HS-27A (cell line): ENCODE measurements around the gene STXBP5L.
"Not testable (repeated sequence)": the region's sequence is repeated elsewhere in the genome, so short reads cannot be mapped to it uniquely, and the experiment has no call there.

Experiments
- DNase-seq: peaks from one replicate; pipeline ENCODE4 v3.0.0-alpha.2; 2012; ENCODE audit warnings: low read depth, missing footprints

STXBP5L gene

DNA sequence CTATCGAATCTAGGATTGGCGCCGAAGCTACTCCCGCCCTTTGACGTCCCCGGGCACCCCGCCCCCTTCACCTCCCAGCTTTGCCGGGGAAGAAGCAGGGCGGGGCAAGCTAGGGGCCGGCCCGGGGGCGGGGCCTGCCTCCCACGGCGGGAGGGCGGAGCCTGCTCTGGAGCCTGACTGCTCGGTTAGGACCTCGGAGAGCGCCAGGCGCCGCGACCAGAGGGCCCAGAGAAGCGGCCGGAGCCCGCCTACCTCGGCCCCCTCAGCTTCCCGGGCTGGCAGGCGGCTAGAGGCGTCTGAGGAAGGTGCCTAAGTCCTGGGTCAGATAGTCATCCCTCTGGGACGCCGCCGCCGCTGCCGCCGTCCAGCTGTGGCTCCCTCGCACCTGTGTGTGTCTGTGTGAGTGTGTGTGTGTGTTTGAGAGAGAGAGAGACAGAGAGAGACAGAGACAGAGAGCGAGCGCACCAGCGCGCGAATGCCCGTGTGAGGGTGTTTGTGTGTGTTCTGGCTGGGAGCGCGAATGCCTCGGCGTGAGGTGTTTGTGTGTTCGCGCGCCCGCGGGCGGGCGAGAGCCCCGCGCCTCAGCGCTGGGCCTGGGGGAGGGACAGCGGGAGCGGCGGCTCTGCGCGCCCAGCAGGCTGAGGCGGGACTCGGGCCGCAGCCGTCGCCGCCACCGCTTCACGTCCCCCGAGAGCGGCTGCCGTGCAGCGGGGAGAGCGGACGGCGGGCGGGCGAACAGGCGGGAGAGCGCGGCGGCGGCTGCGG, at the start of gene STXBP5L:
STXBP5L (plus strand) TSS at position 176 of the 765 bp plus-strand sequence. CDS start 1,374 bp downstream, outside the sequence.
- no peak for DNase-seq

- no peak for DNase-seq
Observed at GRCh38 chr3:120858521-120858920, 49.5 kb upstream of the STXBP5L start.

GRCh38 chr3:120864541-120864940, 43.5 kb upstream of the STXBP5L start:
- DNase-seq: no peak

DNA sequence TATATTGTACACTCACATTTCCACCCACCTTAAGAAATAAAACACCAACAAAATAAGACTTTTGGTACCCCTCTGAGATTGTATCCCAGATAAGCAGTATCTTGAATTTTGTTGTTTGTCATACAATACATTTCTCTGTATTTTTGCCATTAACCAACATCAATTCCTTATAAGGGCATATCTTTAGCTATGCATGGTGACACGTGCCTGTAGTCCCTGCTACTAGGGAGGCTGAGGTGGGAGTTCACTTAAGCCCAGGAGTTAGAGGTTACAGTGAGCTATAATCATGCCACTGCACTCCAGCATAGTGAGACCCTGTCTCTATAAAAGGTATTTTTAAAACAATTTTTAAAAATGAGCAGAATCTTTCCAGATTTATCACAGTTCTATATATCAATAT, 32.5 kb upstream of the STXBP5L start:
- no peak for DNase-seq

- DNase-seq: no peak
Observed at GRCh38 chr3:120875989-120876388, 32.0 kb upstream of the STXBP5L start.

- no peak for DNase-seq
Observed at GRCh38 chr3:120879411-120879810, 28.6 kb upstream of the STXBP5L start.

- no peak for DNase-seq
Observed at GRCh38 chr3:120892921-120893320, 15.1 kb upstream of the STXBP5L start.

DNA sequence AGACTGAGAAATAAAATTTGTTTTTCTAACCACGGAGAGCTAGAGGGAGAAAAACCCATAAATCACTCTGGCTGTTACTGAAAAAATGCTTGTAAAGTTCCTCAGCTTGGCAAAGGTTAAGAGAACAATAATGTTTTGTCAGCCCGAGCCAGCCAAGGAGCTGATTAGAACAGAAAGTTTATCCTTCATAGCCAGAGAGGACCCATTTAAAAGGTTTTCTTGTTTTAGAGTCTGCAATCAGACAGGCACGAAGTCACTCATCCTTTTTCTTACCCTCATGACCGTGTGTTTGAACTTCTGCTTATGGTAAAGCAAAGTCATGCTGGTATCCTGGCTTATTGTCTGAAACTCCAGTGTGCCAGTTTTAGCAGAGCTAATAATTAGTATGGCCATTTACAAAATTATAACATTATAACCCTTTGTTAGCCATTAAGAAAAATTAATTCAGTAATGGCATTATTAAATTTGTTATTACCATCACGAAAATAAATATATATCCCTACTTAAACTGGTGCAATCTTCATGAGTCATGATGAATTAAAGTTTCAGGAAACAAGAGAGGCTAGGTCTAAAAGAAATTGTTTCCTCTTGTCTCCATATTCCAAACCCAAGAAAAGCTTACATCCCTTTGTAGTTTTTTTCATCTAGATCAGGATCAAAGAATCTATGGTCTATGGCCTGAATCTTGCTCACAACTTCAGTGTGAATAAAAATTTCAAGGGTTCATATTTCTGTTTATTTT, 13.5 kb upstream of the STXBP5L start:
- DNase-seq: no peak

DNA sequence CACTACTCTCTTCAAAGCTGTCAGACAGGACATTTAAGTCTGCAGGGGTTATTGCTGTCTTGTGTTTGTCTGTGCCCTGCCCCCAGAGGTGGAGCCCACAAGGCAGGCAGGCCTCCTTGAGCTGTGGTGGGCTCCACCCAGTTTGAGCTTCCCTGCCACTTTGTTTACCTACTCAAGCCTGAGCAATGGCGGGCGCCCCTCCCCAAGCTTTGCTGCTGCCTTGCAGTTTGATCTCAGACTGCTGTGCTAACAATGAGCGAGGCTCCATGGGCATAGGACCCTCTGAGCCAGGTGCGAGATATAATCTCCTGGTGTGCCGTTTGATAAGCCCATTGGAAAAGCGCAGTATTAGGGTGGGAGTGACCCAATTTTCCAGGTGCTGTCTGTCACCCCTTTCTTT, 6.3 kb upstream of the STXBP5L start:
- DNase-seq: not testable (repeated sequence)

GRCh38 chr3:120903221-120903620, 4.8 kb upstream of the STXBP5L start:
- no peak for DNase-seq

DNA sequence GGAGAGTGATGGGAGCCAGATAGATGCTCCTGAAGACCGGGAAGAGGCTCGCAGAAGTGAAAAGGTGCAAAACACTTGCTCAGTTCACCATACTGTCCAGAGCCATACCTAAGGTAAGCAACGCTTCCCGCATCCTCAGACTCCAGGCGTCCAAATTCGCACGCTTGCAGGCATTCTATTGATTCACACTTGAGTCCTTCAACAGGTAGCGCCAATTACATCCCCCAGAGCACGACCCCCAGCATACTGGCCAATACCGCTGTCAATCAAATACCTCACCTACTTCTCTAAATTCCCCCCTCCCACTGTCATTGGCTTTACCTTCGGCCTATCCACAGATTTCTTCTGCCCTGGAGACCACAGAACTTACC, 361 bp upstream of the STXBP5L start:
- DNase-seq: no peak

DNA sequence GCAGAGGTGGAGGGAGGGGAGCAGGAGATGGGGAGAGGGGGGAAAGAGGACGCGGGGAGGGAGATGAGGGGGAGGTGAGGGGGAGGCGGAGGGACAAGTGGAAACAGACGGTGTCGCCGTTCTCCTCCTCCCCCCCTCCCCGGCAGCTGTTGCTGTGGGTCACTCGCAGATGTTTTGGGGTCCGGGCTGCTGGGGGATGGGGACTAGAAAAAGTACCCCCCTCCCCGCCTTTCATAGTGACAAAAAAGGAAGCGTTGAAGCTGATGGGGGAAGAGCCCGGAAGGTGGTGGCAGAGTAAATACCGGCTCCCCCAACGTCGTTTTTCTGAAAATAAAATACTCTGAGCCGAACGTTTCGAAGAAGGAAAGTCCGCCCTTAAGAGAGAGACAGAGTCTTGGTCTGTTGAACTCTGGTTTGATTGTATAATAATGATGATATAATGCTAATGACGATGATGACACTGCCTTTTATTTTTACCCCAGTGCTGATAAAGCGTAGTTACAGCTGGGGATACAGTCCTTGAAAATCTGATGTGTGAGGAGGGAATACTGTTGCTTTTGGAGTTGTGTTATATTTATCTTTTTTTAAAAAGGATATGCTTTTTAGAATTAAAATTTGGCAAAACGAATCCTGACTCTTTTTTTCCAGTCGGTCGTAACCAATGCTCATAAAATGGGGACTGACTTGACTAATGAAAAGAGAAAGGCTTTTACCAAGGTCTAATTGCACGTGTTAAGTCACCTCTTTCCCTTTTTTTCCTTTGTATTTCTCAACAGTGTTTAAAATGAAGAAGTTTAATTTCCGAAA, 993 bp downstream of the STXBP5L start:
- DNase-seq: no peak

- no peak for DNase-seq
Observed at GRCh38 chr3:120909602-120909878, 1.5 kb downstream of the STXBP5L start.

DNA sequence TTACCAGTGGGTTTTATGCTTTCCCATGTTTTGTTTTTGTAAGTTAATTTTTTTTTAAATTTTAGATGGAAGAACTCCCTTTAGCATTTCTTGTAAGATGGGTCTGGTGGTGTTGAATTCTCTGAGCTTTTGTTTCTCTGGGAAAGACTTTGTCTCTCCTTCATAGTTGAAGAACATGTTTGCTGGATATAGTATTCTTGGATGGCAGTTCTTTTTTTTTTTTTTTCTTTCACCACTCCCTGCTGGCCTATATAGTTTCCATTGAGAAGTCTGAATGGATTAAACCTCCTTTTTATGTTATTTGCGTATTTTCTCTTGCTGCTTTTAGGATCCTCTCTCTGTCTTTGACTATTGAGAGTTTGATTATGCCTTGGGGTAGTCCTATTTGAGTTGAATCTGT, 18.1 kb downstream of the STXBP5L start:
- DNase-seq: no peak

DNA sequence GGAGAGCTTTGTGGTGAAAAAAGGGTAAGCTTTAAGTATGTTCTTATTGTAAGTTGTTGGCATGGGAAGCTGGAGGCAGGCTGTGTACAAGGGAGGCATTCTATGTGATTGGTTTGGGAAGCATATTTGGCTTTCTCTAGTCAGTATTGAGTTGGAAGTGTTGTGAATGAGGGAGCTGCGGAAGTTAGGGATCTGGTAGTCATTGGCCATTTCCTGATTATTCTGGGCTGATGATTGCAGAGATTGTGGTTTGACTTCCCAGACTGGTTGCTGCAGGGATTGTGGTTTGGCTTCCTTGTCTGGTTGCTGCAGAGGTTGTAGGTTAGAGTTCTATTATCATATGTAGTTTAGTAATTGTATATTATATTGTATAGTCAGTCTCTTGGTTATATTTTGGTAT, 21.0 kb downstream of the STXBP5L start:
- DNase-seq: no peak

GRCh38 chr3:120931593-120931992, 23.6 kb downstream of the STXBP5L start:
- no peak for DNase-seq

GRCh38 chr3:120956143-120956542, 48.1 kb downstream of the STXBP5L start:
- DNase-seq: no peak

DNA sequence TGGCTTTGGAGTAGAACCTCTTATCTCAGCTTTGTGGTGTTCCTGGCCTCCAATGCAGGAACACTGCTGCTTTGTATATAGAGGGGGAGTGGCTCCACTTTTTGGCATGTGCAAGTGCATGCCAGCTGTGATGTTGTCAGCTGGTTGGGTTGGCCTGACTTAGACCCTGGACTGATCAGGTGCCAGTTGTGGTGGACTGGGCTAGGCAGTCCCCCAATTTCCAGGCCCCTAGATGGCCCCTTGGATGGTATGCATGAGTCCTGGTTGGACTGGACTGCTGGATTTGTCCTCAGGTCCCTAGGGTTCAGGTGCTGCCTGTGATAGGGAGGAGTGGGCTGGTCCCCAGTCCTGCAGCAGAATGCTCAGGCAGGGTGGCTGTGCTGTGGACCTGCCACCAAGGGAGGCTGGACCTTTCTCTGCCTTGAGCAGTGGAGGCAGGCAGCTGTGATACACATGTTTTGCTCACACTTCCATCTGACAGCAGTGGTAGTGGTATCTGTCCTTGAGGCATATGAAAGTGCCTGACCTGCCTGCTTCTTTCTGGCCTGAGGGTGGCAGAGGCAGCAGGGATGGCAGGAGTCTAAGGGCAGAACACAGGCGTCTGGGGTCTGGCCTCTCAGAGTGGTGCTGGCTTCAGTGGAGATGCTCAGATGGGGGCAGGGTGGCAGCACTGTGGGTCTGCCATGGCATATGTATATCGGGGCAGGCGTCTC, 74.8 kb downstream of the STXBP5L start:
- no peak for DNase-seq

DNA sequence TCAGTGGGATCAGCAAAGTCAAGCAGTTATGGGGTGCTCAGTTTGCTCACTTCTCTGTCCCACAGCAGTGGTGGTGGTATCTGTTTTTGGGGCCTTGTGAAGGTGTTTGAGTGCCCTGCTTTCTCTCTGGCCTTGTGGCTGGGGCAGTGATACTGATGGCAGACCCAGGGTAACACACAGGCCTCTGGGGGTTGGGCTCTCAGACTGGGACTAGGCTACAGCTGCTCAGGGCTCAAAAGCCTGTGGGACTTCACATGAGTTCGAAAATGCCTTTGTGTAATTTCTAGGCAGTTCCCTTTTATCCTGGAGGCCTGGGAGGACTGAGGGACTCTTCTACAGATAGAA, 75.3 kb downstream of the STXBP5L start:
- no peak for DNase-seq

DNA sequence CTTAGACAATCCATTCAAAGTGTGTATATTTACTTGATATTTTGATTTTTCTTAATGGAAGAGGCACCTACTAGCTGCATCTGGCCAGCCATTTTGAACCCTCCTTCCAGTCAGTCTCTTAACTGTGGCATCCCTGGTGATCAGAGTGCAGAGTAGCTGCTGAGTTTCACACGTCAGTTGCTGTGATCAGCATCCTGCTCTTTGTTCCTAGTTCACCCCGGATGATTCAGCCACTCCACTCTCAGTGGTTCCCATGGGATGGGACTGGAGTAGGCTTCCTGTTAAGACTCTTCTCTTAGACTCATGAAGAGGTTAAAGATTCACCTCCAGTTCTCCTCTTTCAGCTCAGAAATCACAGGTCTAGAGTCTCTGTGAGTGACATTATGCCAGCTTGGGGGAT, 75.8 kb downstream of the STXBP5L start:
- no peak for DNase-seq

DNA sequence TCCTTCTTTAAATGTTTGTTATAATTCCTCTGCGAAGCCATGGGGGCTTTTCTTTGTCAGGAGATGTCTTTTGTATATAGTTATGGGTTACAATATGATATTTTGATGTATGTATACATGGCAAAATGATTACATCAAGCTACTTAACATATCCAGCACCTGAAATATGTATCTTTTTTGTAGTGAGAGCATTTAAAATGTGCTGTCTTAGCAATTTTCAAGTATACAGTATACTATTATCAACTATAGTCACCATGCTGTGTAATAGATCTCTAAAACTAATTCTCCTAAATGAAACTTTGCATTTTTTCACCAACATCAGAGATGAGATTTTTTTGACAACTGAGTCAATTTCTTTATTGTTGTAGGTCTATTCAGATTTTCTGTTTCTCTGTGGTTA, 77.2 kb downstream of the STXBP5L start:
- DNase-seq: no peak

GRCh38 chr3:120988994-120989393, 81.0 kb downstream of the STXBP5L start:
- no peak for DNase-seq
